HepG2 (cell line): Measurements from ENCODE around the gene SLC27A3. TPM values are rescaled to one million over a fixed set of nuclear protein-coding genes. Genes with fewer than 3 reads are reported as not detected.

Source experiments
- KIAA2018 ChIP-seq: sonication (generic); formaldehyde crosslinking; IDR thresholded peaks from 2 replicates; pipeline ENCODE4 v1.5.0; 2020; ENCODE audit warnings: mild to moderate bottlenecking, missing genetic modification reagents, borderline replicate concordance
- KLF6 ChIP-seq: IDR thresholded peaks from 2 replicates; pipeline ENCODE4 v1.8.0; 2016; ENCODE audit warnings: missing biosample characterization, missing genetic modification reagents
- SAP130 ChIP-seq: IDR thresholded peaks from 2 replicates; pipeline ENCODE4 v1.6.1; 2016; ENCODE audit warnings: low read depth
- SATB2 ChIP-seq: sonication (generic); formaldehyde crosslinking; IDR thresholded peaks from 2 replicates; pipeline ENCODE4 v1.5.0; 2020; ENCODE audit warnings: missing genetic modification reagents
- SKIL ChIP-seq: sonication (generic); formaldehyde crosslinking; IDR thresholded peaks from 2 replicates; pipeline ENCODE4 v1.8.0; 2022; ENCODE audit warnings: missing genetic modification reagents, mild to moderate bottlenecking, moderate library complexity, borderline replicate concordance
- ZBTB38 ChIP-seq: sonication (generic); formaldehyde crosslinking; IDR thresholded peaks from 2 replicates; pipeline ENCODE4 v1.5.1; 2020; ENCODE audit warnings: mild to moderate bottlenecking, missing genetic modification reagents
- ZIK1 ChIP-seq: sonication (generic); formaldehyde crosslinking; IDR thresholded peaks from 2 replicates; pipeline ENCODE4 v1.5.0; 2020; ENCODE audit warnings: mild to moderate bottlenecking, low read depth, missing genetic modification reagents, borderline replicate concordance
- ZNF17 ChIP-seq: sonication (generic); formaldehyde crosslinking; IDR thresholded peaks from 2 replicates; pipeline ENCODE4 v1.5.0; 2020; ENCODE audit warnings: mild to moderate bottlenecking, missing genetic modification reagents
- ZNF841 ChIP-seq: sonication (generic); formaldehyde crosslinking; IDR thresholded peaks from 2 replicates; pipeline ENCODE4 v1.8.1; 2023; ENCODE audit warnings: missing genetic modification reagents, borderline replicate concordance
- polyA plus RNA-seq, 8 experiments: library from polyadenylated mRNA; depleted of rRNA in 3 of 8; stranded (reverse) in 7 of 8; unstranded in 1 of 8; fragments of >200 nt; fragmentation: Illumina TruSeq in 4 of 8; extraction: Trizol in 4 of 8; gene quantifications; 2 replicates each; pipeline versions ENCODE4 v1.2.1 to v1.2.3, GENCODE V29; 2011 to 2016; ENCODE audit warnings: low read depth in 4 of 8, missing spikeins in 1 of 8, mixed read lengths in 1 of 8; ENCODE audit not compliant: insufficient read depth in 1 of 8
- total RNA-seq, 5 experiments: library from RNA; depleted of rRNA; stranded (reverse); fragments of >200 nt; fragmentation: Illumina TruSeq; extraction: Trizol; gene quantifications; 2 replicates each; pipeline ENCODE4 v1.2.3, GENCODE V29; 2016; ENCODE audit warnings: low read depth in 1 of 5
- TF ChIP-seq, protein P1 (sequence below): IDR thresholded peaks from 2 replicates; pipeline ENCODE4 v1.4.0; 2020; ENCODE audit warnings: mild to moderate bottlenecking, missing genetic modification reagents
- TF ChIP-seq, protein P2 (sequence below): sonication (generic); formaldehyde crosslinking; IDR thresholded peaks from 2 replicates; pipeline ENCODE4 v1.8.0; 2022; ENCODE audit warnings: mild to moderate bottlenecking, missing genetic modification reagents, borderline replicate concordance

Gene SLC27A3
- total and polyA plus RNA-seq, 2 of the 13 experiments (the other 11 are each of a cell fraction or from before 2014, with no cell fraction given): 4.3 to 10.3 TPM

GRCh38 chr1:153775458-153776327 is 486 bp downstream of the SLC27A3 start (continued):
- TF ChIP-seq, protein P1, sequence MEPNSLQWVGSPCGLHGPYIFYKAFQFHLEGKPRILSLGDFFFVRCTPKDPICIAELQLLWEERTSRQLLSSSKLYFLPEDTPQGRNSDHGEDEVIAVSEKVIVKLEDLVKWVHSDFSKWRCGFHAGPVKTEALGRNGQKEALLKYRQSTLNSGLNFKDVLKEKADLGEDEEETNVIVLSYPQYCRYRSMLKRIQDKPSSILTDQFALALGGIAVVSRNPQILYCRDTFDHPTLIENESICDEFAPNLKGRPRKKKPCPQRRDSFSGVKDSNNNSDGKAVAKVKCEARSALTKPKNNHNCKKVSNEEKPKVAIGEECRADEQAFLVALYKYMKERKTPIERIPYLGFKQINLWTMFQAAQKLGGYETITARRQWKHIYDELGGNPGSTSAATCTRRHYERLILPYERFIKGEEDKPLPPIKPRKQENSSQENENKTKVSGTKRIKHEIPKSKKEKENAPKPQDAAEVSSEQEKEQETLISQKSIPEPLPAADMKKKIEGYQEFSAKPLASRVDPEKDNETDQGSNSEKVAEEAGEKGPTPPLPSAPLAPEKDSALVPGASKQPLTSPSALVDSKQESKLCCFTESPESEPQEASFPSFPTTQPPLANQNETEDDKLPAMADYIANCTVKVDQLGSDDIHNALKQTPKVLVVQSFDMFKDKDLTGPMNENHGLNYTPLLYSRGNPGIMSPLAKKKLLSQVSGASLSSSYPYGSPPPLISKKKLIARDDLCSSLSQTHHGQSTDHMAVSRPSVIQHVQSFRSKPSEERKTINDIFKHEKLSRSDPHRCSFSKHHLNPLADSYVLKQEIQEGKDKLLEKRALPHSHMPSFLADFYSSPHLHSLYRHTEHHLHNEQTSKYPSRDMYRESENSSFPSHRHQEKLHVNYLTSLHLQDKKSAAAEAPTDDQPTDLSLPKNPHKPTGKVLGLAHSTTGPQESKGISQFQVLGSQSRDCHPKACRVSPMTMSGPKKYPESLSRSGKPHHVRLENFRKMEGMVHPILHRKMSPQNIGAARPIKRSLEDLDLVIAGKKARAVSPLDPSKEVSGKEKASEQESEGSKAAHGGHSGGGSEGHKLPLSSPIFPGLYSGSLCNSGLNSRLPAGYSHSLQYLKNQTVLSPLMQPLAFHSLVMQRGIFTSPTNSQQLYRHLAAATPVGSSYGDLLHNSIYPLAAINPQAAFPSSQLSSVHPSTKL (CRISPR knock-in tag): peak; percentile 8
- TF ChIP-seq SATB2 (CRISPR knock-in tag) (no peak), ZBTB38 (CRISPR knock-in tag) (0 out of 2 replicates have a peak, but pooled peaks have one; percentile 58), ZNF17 (CRISPR knock-in tag) (no peak), ZNF841 (no peak), SKIL (CRISPR knock-in tag) (peak; percentile 58; the same call in 1 of the 2 replicates), SAP130 (CRISPR knock-in tag) (peak; percentile 73), KIAA2018 (CRISPR knock-in tag) (peak; percentile 43; the same call in 1 of the 2 replicates), KLF6 (CRISPR knock-in tag) (peak; percentile 67; the same call in 1 of the 2 replicates), ZIK1 (CRISPR knock-in tag) (0 out of 2 replicates have a peak, but pooled peaks have one; percentile 32)
- TF ChIP-seq, protein P2, sequence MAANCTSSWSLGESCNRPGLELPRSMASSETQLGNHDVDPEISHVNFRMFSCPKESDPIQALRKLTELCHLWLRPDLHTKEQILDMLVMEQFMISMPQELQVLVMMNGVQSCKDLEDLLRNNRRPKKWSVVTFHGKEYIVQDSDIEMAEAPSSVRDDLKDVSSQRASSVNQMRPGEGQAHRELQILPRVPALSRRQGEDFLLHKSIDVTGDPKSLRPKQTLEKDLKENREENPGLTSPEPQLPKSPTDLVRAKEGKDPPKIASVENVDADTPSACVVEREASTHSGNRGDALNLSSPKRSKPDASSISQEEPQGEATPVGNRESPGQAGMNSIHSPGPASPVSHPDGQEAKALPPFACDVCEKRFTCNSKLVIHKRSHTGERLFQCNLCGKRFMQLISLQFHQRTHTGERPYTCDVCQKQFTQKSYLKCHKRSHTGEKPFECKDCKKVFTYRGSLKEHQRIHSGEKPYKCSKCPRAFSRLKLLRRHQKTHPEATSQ: no peak
